ENCODE measurements around the gene PAWR. TPM values are rescaled to one million over a fixed set of nuclear protein-coding genes. Genes with fewer than 3 reads are reported as not detected.

Gene PAWR
- total RNA-seq, 1 donor from 2014 or later, result 204 TPM

DNA sequence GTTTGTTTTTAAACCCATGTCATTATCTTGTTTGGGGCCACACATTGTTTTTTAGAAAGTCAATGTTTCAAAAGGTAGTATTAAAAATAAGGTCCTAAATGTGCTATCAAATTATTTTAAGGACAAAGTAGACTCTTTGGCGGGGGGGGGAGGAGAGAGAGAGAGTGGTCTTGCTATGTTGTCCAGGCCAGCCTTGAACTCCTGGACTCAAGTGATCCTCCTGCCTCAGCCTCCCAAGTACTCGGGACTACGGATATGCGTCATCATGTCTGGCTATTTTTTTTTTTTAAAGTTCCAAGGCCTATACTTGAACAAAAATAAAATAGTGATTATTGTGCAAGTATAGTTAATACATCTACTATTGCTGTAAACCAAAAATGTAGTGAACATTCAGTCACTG is 26.2 kb downstream of the PAWR start:
- no peaks in the 10 kb centered on the region for H3K9me3 Mint-ChIP-seq (ENCODE audit: unreplicated experiment)
- H3K27me3 Mint-ChIP-seq (ENCODE audit: low read depth, unreplicated experiment), result no peaks in the 10 kb centered on the region
- H3K4me3 Mint-ChIP-seq (ENCODE audit: unreplicated experiment), result no peak overlapping the region
- FAIRE-seq, result no peak
- no peak for TF ChIP-seq EZH2 (IDR thresholded peaks at IDR 0.05; ENCODE audit: insufficient read depth, low read length)
- TF ChIP-seq, protein P1, sequence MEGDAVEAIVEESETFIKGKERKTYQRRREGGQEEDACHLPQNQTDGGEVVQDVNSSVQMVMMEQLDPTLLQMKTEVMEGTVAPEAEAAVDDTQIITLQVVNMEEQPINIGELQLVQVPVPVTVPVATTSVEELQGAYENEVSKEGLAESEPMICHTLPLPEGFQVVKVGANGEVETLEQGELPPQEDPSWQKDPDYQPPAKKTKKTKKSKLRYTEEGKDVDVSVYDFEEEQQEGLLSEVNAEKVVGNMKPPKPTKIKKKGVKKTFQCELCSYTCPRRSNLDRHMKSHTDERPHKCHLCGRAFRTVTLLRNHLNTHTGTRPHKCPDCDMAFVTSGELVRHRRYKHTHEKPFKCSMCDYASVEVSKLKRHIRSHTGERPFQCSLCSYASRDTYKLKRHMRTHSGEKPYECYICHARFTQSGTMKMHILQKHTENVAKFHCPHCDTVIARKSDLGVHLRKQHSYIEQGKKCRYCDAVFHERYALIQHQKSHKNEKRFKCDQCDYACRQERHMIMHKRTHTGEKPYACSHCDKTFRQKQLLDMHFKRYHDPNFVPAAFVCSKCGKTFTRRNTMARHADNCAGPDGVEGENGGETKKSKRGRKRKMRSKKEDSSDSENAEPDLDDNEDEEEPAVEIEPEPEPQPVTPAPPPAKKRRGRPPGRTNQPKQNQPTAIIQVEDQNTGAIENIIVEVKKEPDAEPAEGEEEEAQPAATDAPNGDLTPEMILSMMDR (IDR thresholded peaks at IDR 0.05; ENCODE audit: insufficient read depth, low read depth, low read length), result no peak
- peaks cover 15% of the 10 kb centered on the region for H3K4me1 Mint-ChIP-seq (ENCODE audit: low read depth, unreplicated experiment)
- H3K36me3 ChIP-seq (ENCODE audit: insufficient read depth, low read length), result peaks cover 17% of the 10 kb centered on the region
- no peak overlapping the region for H3K27ac Mint-ChIP-seq (ENCODE audit: unreplicated experiment)
- no peaks in the 10 kb centered on the region for H3K36me3 Mint-ChIP-seq (ENCODE audit: low read depth, unreplicated experiment)
- peaks cover 100% of the 10 kb centered on the region for H3K79me2 ChIP-seq (ENCODE audit: insufficient read depth, low read length)
- DNase-seq (ENCODE audit: low read depth), result no peak
- no peaks in the 10 kb centered on the region for H3K27me3 ChIP-seq (ENCODE audit: insufficient read depth, low read length)
- no peak overlapping the region for H2AFZ ChIP-seq (ENCODE audit: low read depth, low read length)
- no peak overlapping the region for H3K27ac ChIP-seq (ENCODE audit: low read depth, low read length)
- no peak overlapping the region for H3K4me3 ChIP-seq (ENCODE audit: insufficient read depth, low read depth, low read length)
- H4K20me1 ChIP-seq (ENCODE audit: insufficient read depth, low read length), result peaks cover 53% of the 10 kb centered on the region
- H3K4me2 ChIP-seq (ENCODE audit: low read length), result no peak overlapping the region
- no peaks in the 10 kb centered on the region for H3K9me3 ChIP-seq (ENCODE audit: insufficient read depth, low read depth, low read length)
- H3K9ac ChIP-seq (ENCODE audit: low read length), result no peak overlapping the region
- H3K4me1 ChIP-seq (ENCODE audit: insufficient read depth, low read length), result peaks cover 2% of the 10 kb centered on the region

DNA sequence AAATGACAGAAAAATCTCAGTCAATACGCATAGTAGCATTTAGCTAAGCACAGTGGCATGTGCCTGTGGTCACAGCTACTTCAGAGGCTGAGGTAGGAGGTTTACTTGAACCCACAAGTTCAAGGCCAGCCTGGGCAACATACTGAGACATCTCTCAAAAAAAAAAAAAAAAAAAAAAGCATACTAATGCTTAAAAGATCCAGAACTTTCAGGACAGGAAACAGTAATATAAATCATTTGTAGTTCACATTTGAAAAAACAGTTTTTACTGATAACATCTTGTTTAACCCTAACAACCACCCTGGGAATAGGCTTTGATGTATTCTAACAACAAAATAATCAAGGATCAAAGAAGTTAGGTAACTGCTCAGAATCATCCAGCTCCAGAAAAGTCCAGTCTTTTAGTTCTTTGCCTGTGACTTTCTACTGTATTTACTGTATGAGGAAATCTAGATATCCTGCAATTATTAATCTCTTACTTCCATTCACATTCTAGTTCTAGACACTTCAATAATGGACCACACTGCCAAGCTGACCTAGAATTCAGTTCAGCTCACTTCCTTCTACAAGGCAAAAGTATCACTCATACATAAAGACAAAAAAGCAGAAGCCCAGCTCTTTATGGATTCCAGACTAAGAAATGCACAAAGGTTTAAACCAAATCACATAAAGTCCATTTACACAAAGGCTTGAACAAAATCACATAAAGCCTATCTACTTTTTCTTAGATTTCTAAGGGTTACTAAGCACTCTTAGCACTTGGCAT is 28.5 kb downstream of the PAWR start:
- Histone ChIP-seq H3K4me3 (ENCODE audit: insufficient read depth, low read depth, low read length) (no peak overlapping the region), H4K20me1 (ENCODE audit: insufficient read depth, low read length) (peaks cover 52% of the 10 kb centered on the region), H3K79me2 (ENCODE audit: insufficient read depth, low read length) (peaks cover 99% of the 10 kb centered on the region), H3K9ac (ENCODE audit: low read length) (no peak overlapping the region), H2AFZ (ENCODE audit: low read depth, low read length) (no peak overlapping the region), H3K9me3 (ENCODE audit: insufficient read depth, low read depth, low read length) (no peaks in the 10 kb centered on the region), H3K27ac (ENCODE audit: low read depth, low read length) (peak overlapping the region; percentile 28), H3K36me3 (ENCODE audit: insufficient read depth, low read length) (peaks cover 14% of the 10 kb centered on the region), H3K4me2 (ENCODE audit: low read length) (no peak overlapping the region), H3K4me1 (ENCODE audit: insufficient read depth, low read length) (peaks cover 2% of the 10 kb centered on the region), H3K27me3 (ENCODE audit: insufficient read depth, low read length) (no peaks in the 10 kb centered on the region)
- H3K9me3 Mint-ChIP-seq (ENCODE audit: unreplicated experiment), result no peaks in the 10 kb centered on the region
- H3K27me3 Mint-ChIP-seq (ENCODE audit: low read depth, unreplicated experiment), result no peaks in the 10 kb centered on the region
- peak overlapping the region; percentile 35 for H3K27ac Mint-ChIP-seq (ENCODE audit: unreplicated experiment)
- peaks cover 15% of the 10 kb centered on the region for H3K4me1 Mint-ChIP-seq (ENCODE audit: low read depth, unreplicated experiment)
- no peak overlapping the region for H3K4me3 Mint-ChIP-seq (ENCODE audit: unreplicated experiment)
- peak; percentile 58 for DNase-seq (ENCODE audit: low read depth)
- no peak for FAIRE-seq
- TF ChIP-seq EZH2 (IDR thresholded peaks at IDR 0.05; ENCODE audit: insufficient read depth, low read length), result no peak
- TF ChIP-seq, protein P1 (IDR thresholded peaks at IDR 0.05; ENCODE audit: insufficient read depth, low read depth, low read length), result no peak
- H3K36me3 Mint-ChIP-seq (ENCODE audit: low read depth, unreplicated experiment), result no peaks in the 10 kb centered on the region

DNA sequence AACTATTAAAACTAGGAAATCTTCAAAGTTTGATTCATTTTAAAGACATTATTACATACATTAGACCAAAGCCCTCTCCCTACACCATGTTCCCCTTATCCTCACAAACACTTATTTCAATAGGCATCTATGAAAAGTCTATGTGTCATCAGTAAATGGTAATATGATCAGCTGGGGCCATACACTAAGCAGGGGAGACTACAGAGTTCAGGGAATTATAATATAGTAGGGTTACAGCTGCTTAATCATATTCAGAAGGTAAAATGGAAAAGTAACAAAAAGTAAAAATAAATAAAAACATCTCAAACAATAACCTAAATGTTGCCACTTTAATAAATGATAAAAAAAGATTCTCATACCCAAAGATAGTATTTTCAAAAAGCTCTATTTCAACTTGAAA is 29.1 kb downstream of the PAWR start:
- H3K4me1 ChIP-seq (ENCODE audit: insufficient read depth, low read length), result peaks cover 2% of the 10 kb centered on the region
- no peak overlapping the region for H3K9ac ChIP-seq (ENCODE audit: low read length)
- DNase-seq (ENCODE audit: low read depth), result no peak
- peaks cover 99% of the 10 kb centered on the region for H3K79me2 ChIP-seq (ENCODE audit: insufficient read depth, low read length)
- Mint-ChIP-seq H3K4me1 (ENCODE audit: low read depth, unreplicated experiment) (peaks cover 15% of the 10 kb centered on the region), H3K9me3 (ENCODE audit: unreplicated experiment) (no peaks in the 10 kb centered on the region), H3K27ac (ENCODE audit: unreplicated experiment) (no peak overlapping the region), H3K4me3 (ENCODE audit: unreplicated experiment) (no peak overlapping the region), H3K27me3 (ENCODE audit: low read depth, unreplicated experiment) (no peaks in the 10 kb centered on the region), H3K36me3 (ENCODE audit: low read depth, unreplicated experiment) (no peaks in the 10 kb centered on the region)
- no peak overlapping the region for H3K4me3 ChIP-seq (ENCODE audit: insufficient read depth, low read depth, low read length)
- H3K9me3 ChIP-seq (ENCODE audit: insufficient read depth, low read depth, low read length), result no peaks in the 10 kb centered on the region
- TF ChIP-seq, protein P1 (IDR thresholded peaks at IDR 0.05; ENCODE audit: insufficient read depth, low read depth, low read length), result no peak
- TF ChIP-seq EZH2 (IDR thresholded peaks at IDR 0.05; ENCODE audit: insufficient read depth, low read length), result no peak
- no peak overlapping the region for H3K4me2 ChIP-seq (ENCODE audit: low read length)
- peak overlapping the region; percentile 28 for H3K27ac ChIP-seq (ENCODE audit: low read depth, low read length)
- no peaks in the 10 kb centered on the region for H3K27me3 ChIP-seq (ENCODE audit: insufficient read depth, low read length)
- no peak for FAIRE-seq
- H2AFZ ChIP-seq (ENCODE audit: low read depth, low read length), result no peak overlapping the region
- H3K36me3 ChIP-seq (ENCODE audit: insufficient read depth, low read length), result peaks cover 14% of the 10 kb centered on the region
- H4K20me1 ChIP-seq (ENCODE audit: insufficient read depth, low read length), result peaks cover 52% of the 10 kb centered on the region
